Neuronal stem cell (in vitro differentiated cells): ENCODE data around the gene C12orf57.

Experiments
- DNase-seq: peaks from one replicate; pipeline ENCODE4 v3.0.0-alpha.2; 2013; ENCODE audit warnings: low spot score
- H2AFZ ChIP-seq: one replicate; pipeline ENCODE4 v1.6.1; 2013; ENCODE audit warnings: mild to moderate bottlenecking, low read length, inconsistent platforms
- H2AK5ac ChIP-seq: 2 replicates; pipeline ENCODE4 v1.6.1; 2013; ENCODE audit warnings: low read depth, mild to moderate bottlenecking, inconsistent platforms, low read length, moderate library complexity, mixed read lengths
- H2BK120ac ChIP-seq: 2 replicates; pipeline ENCODE4 v1.6.1; 2013; ENCODE audit warnings: low read depth, mild to moderate bottlenecking, inconsistent platforms, low read length, moderate library complexity, mixed read lengths
- H2BK12ac ChIP-seq: one replicate; pipeline ENCODE4 v1.6.1; 2013; ENCODE audit warnings: low read length, inconsistent platforms
- H2BK15ac ChIP-seq: 2 replicates; pipeline ENCODE4 v1.6.1; 2013; ENCODE audit warnings: mild to moderate bottlenecking, low read length, inconsistent platforms, mixed read lengths
- H2BK5ac ChIP-seq: one replicate; pipeline ENCODE4 v1.6.1; 2013; ENCODE audit warnings: inconsistent platforms, mild to moderate bottlenecking, low read length, moderate library complexity
- H3K14ac ChIP-seq: one replicate; pipeline ENCODE4 v1.6.1; 2013; ENCODE audit warnings: low read length, inconsistent platforms
- H3K18ac ChIP-seq: 2 replicates; pipeline ENCODE4 v1.6.1; 2013; ENCODE audit warnings: low read length, inconsistent platforms
- H3K23ac ChIP-seq: 2 replicates; pipeline ENCODE4 v1.6.1; 2013; ENCODE audit warnings: low read depth, mild to moderate bottlenecking, mixed read lengths, low read length, inconsistent platforms; ENCODE audit not compliant: poor library complexity
- H3K27ac ChIP-seq: replicated peaks from 3 replicates; pipeline ENCODE4 v1.5.1; 2013; ENCODE audit warnings: low read length, inconsistent platforms
- H3K27me3 ChIP-seq, 3 experiments: 2 replicates each; pipeline ENCODE4 v1.6.1; 2013; ENCODE audit warnings: low read length in 3 of 3, mild to moderate bottlenecking in 2 of 3, inconsistent platforms in 1 of 3, low read depth in 1 of 3, mixed read lengths in 1 of 3, moderate library complexity in 1 of 3; ENCODE audit not compliant: control insufficient read depth in 3 of 3, insufficient read depth in 3 of 3
- H3K36me3 ChIP-seq, 2 donors: replicated peaks in 1 of 2; 2 replicates each; pipeline ENCODE4 v1.6.1; 2013; ENCODE audit warnings: low read length in 2 of 2; ENCODE audit not compliant: control insufficient read depth in 2 of 2, insufficient read depth in 2 of 2
- H3K4ac ChIP-seq: 2 replicates; pipeline ENCODE4 v1.6.1; 2013; ENCODE audit warnings: inconsistent platforms, mild to moderate bottlenecking, low read length, moderate library complexity
- H3K4me1 ChIP-seq, 2 donors: 1 replicate in 1 of 2; 2 replicates in 1 of 2; pipeline ENCODE4 v1.6.1; 2013; ENCODE audit warnings: low read length in 2 of 2, low read depth in 1 of 2; ENCODE audit not compliant: control insufficient read depth in 2 of 2, insufficient read depth in 1 of 2
- H3K4me2 ChIP-seq: one replicate; pipeline ENCODE4 v1.6.1; 2013; ENCODE audit warnings: mild to moderate bottlenecking, low read length, inconsistent platforms; ENCODE audit not compliant: insufficient read depth, poor library complexity, severe bottlenecking
- H3K4me3 ChIP-seq, 2 donors: 2 replicates each; pipeline ENCODE4 v1.5.1; 2013; ENCODE audit warnings: low read length in 2 of 2, mild to moderate bottlenecking in 2 of 2, inconsistent platforms in 1 of 2, moderate library complexity in 1 of 2
- H3K79me1 ChIP-seq: one replicate; pipeline ENCODE4 v1.6.1; 2013; ENCODE audit warnings: low read depth, mild to moderate bottlenecking, inconsistent platforms, low read length, moderate library complexity
- H3K9ac ChIP-seq: one replicate; pipeline ENCODE4 v1.6.1; 2013; ENCODE audit warnings: mild to moderate bottlenecking, low read depth, low read length, inconsistent platforms; ENCODE audit not compliant: poor library complexity
- H3K9me3 ChIP-seq, 2 donors: replicated peaks in 1 of 2; 2 replicates each; pipeline versions ENCODE3 to v1.6.1; 2013; ENCODE audit warnings: low read length in 2 of 2, mild to moderate bottlenecking in 2 of 2, inconsistent platforms in 1 of 2, low read depth in 1 of 2, mixed read lengths in 1 of 2, moderate library complexity in 1 of 2; ENCODE audit not compliant: control insufficient read depth in 2 of 2, insufficient read depth in 1 of 2
- H4K8ac ChIP-seq: one replicate; pipeline ENCODE4 v1.6.1; 2013; ENCODE audit warnings: low read depth, mild to moderate bottlenecking, inconsistent platforms, low read length, moderate library complexity
- H4K91ac ChIP-seq: one replicate; pipeline ENCODE4 v1.6.1; 2013; ENCODE audit warnings: low read length, low read depth, mild to moderate bottlenecking, inconsistent platforms; ENCODE audit not compliant: poor library complexity
- WGBS, 2 donors: extraction: QIAGEN DNeasy Blood & Tissue Kit; methylation state at CpG; one replicate each; pipeline ENCODE4 v1.1.7; 2013; ENCODE audit warnings: missing lambda C conversion rate in 2 of 2, mixed read lengths in 1 of 2; ENCODE audit not compliant: insufficient read length in 2 of 2, insufficient replicate concordance in 1 of 2; ENCODE audit errors: extremely low coverage in 2 of 2; 5-methylcytosine and 5-hydroxymethylcytosine counted together

C12orf57 gene

DNA sequence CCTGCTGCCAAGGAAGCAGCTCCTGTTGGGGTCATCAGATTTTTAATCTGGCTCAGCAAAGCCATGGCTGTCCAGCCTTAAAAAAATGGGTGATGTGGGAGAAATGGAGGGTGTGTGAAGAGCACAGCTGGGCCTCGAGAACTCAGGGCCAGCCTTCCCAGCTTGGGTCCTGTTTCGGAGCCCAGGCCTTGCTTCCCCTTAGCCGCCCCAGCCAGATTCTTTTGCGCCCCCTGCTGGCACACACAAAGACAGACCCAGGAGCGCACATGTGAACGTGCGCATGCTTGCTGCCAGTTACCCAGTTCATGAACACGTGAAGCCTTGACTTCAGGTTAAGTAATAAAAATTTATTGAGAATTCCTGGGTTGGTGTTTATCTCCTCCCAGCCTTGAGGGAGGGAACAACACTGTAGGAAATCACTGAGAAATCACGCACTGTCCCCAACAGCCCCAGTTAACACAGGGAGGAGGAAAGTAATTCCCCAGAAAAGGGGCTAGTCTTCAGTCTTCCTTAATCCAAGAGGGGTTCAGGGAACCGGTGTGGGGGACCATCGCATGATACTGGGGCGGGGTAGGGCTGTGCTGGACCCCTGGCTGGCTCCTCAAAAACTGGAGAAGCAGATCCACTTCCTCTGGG lies 21.3 kb downstream of the C12orf57 start:
- Histone ChIP-seq H3K9ac (peak overlapping the region; percentile 64), H3K9me3 (no peaks in the 10 kb centered on the region), H3K4ac (no peak overlapping the region), H3K23ac (peak overlapping the region; percentile 30), H2BK12ac (no peak overlapping the region), H2AFZ (no peak overlapping the region), H2BK120ac (no peak overlapping the region), H2BK5ac (no peak overlapping the region), H3K27me3 (no peaks in the 10 kb centered on the region), H3K14ac (no peak overlapping the region), H3K27ac (peak overlapping the region; percentile 14), H2BK15ac (no peak overlapping the region), H3K79me1 (peaks cover 3% of the 10 kb centered on the region), H3K4me2 (no peak overlapping the region), H2AK5ac (no peak overlapping the region), H3K36me3 (peaks cover 30 to 53% of the 10 kb centered on the region in 2 donors), H4K8ac (peak overlapping the region; percentile 89), H3K18ac (no peak overlapping the region), H3K4me3 (no peak overlapping the region), H3K4me1 (peaks cover 20 to 27% of the 10 kb centered on the region in 2 donors), H4K91ac (no peak overlapping the region)
- DNase-seq: peak; percentile 81
- no CpG with 5 or more reads among the region's 12 CpGs for WGBS, 2 donors

DNA sequence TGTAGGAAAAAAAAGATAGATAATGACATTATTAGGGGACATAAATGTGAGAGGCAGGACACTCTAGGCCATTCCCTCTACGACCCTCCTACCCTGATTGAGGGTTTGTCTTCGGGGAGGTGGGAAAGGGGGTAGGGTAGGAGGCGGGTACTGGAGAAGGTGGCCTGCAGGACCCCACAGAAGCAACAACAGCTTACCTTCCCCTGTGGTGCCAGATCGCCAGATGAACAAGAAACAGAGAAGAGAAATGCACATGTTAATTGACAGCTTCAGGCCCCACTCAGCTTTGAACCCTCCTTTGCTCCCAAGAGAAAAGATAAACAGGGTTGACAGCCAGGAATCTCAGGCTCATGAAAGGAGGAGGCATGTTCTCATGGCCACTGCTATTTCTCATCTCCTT lies 21.9 kb downstream of the C12orf57 start:
- Histone ChIP-seq H2BK15ac (no peak overlapping the region), H3K4me3 (no peak overlapping the region), H4K91ac (no peak overlapping the region), H3K14ac (no peak overlapping the region), H2BK5ac (no peak overlapping the region), H3K23ac (no peak overlapping the region), H3K4me2 (no peak overlapping the region), H2BK12ac (no peak overlapping the region), H3K9ac (no peak overlapping the region), H3K27me3 (no peaks in the 10 kb centered on the region), H3K27ac (no peak overlapping the region), H3K4me1 (peaks cover 19 to 26% of the 10 kb centered on the region in 2 donors), H2AFZ (no peak overlapping the region), H4K8ac (no peak overlapping the region), H3K4ac (no peak overlapping the region), H3K18ac (no peak overlapping the region), H3K9me3 (no peaks in the 10 kb centered on the region), H2BK120ac (no peak overlapping the region), H3K79me1 (peaks cover 3% of the 10 kb centered on the region), H2AK5ac (no peak overlapping the region), H3K36me3 (peaks cover 30 to 53% of the 10 kb centered on the region in 2 donors)
- DNase-seq: no peak
- no CpG with 5 or more reads among the region's 4 CpGs for WGBS, 2 donors

DNA sequence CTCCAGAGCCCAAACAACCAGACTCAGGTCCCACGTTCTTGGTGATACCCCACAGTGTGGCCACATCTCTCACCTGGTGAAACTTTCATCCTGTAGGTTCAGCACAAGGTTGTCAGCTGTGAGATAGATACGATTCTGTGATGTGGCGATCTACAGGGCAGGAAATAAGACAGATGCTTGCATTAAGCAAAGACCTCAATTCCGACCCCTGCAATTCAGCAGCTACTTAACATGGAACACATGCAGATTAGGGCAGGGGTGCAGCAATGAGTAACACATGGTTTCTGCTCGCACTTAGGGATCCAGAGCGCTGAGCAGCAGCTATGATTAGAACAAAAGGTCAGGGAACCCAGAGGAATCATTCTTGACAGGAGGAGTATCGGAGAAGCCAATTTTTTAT lies 22.5 kb downstream of the C12orf57 start:
- Histone ChIP-seq H4K8ac (no peak overlapping the region), H2BK5ac (no peak overlapping the region), H3K4ac (no peak overlapping the region), H4K91ac (no peak overlapping the region), H2AFZ (no peak overlapping the region), H2BK12ac (no peak overlapping the region), H3K14ac (no peak overlapping the region), H2BK15ac (no peak overlapping the region), H3K27me3 (no peaks in the 10 kb centered on the region), H3K23ac (no peak overlapping the region), H3K4me1 (peaks cover 16 to 23% of the 10 kb centered on the region in 2 donors), H3K79me1 (peaks cover 3% of the 10 kb centered on the region), H3K4me2 (no peak overlapping the region), H3K4me3 (no peak overlapping the region), H3K27ac (no peak overlapping the region), H3K18ac (no peak overlapping the region), H3K9ac (no peak overlapping the region), H2AK5ac (no peak overlapping the region), H2BK120ac (no peak overlapping the region), H3K9me3 (no peaks in the 10 kb centered on the region), H3K36me3 (peaks cover 30 to 53% of the 10 kb centered on the region in 2 donors)
- no peak for DNase-seq
- no CpG with 5 or more reads among the region's 7 CpGs for WGBS, 2 donors

DNA sequence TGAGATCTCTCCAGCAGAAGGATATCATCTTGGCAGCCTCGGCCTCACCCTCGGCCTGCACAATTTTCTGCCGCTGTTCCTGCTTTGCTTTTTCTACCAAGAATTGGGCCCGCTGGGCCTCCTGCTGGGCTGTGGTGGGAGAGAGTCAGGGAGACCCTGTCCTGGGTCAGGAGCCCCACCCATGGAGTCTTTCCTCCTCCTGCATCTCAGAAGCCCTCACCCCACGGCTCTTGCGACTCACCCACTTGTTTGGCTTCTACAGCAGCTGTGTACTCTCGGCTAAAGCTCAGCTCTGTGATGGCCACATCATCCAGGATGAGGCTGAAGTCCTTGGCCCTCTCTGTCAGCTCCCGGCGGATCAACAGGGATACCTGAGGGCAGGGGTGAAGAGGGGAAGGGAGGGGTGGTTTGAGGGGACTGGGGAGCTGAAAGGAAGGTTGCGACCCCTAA lies 23.9 kb downstream of the C12orf57 start:
- no peak overlapping the region for H3K9ac ChIP-seq
- no peak overlapping the region for H3K4me3 ChIP-seq
- H3K9me3 ChIP-seq: no peaks in the 10 kb centered on the region
- peaks cover 7 to 17% of the 10 kb centered on the region in 2 donors for H3K4me1 ChIP-seq
- H2AFZ ChIP-seq: no peak overlapping the region
- no peak overlapping the region for H2BK15ac ChIP-seq
- no CpG with 5 or more reads among the region's 10 CpGs for WGBS, 2 donors
- no peak overlapping the region for H3K27ac ChIP-seq
- H4K91ac ChIP-seq: no peak overlapping the region
- no peak overlapping the region for H2BK5ac ChIP-seq
- H4K8ac ChIP-seq: peak overlapping the region; percentile 48
- H3K36me3 ChIP-seq: peaks cover 30 to 59% of the 10 kb centered on the region in 2 donors
- H3K4me2 ChIP-seq: no peak overlapping the region
- H3K14ac ChIP-seq: no peak overlapping the region
- H2BK12ac ChIP-seq: no peak overlapping the region
- no peak overlapping the region for H3K23ac ChIP-seq
- H2BK120ac ChIP-seq: no peak overlapping the region
- peaks cover 3% of the 10 kb centered on the region for H3K79me1 ChIP-seq
- no peak overlapping the region for H3K4ac ChIP-seq
- no peaks in the 10 kb centered on the region for H3K27me3 ChIP-seq
- H2AK5ac ChIP-seq: no peak overlapping the region
- no peak for DNase-seq
- H3K18ac ChIP-seq: no peak overlapping the region
